IPS-15b (cell line): ENCODE results near the gene WDR81.
"Not testable (repeated sequence)": the region's sequence is repeated elsewhere in the genome, so short reads cannot be mapped to it uniquely, and the experiment has no call there.

Experiments
- H3K27me3 ChIP-seq: one replicate; pipeline ENCODE4 v1.6.1; 2013; ENCODE audit warnings: low read length; ENCODE audit not compliant: control insufficient read depth, insufficient read depth
- H3K36me3 ChIP-seq: one replicate; pipeline ENCODE4 v1.6.1; 2013; ENCODE audit warnings: low read length; ENCODE audit not compliant: control insufficient read depth, insufficient read depth
- H3K4me1 ChIP-seq: one replicate; pipeline ENCODE4 v1.6.1; 2013; ENCODE audit warnings: mild to moderate bottlenecking, low read length; ENCODE audit not compliant: control insufficient read depth, insufficient read depth
- H3K4me3 ChIP-seq: one replicate; pipeline ENCODE4 v1.5.1; 2013; ENCODE audit warnings: low read depth, low read length
- H3K9ac ChIP-seq: one replicate; pipeline ENCODE4 v1.6.1; 2013; ENCODE audit warnings: low read depth, mild to moderate bottlenecking, low read length
- H3K9me3 ChIP-seq: one replicate; pipeline ENCODE4 v1.6.1; 2013; ENCODE audit warnings: mild to moderate bottlenecking, low read length; ENCODE audit not compliant: control insufficient read depth, insufficient read depth

Gene WDR81

GRCh38 chr17:1714427-1714979 is 10.0 kb upstream of the WDR81 start:
- no peaks in the 10 kb centered on the region for H3K27me3 ChIP-seq
- H3K36me3 ChIP-seq, result peaks cover 16% of the 10 kb centered on the region
- H3K4me1 ChIP-seq, result peaks cover 8% of the 10 kb centered on the region
- H3K9me3 ChIP-seq, result no peaks in the 10 kb centered on the region
- H3K9ac ChIP-seq, result peak overlapping the region; percentile 54
- H3K4me3 ChIP-seq, result peak overlapping the region; percentile 84

- H3K4me3 ChIP-seq, result peak overlapping the region; percentile 84
- peaks cover 16% of the 10 kb centered on the region for H3K36me3 ChIP-seq
- no peaks in the 10 kb centered on the region for H3K9me3 ChIP-seq
- H3K4me1 ChIP-seq, result peaks cover 8% of the 10 kb centered on the region
- no peaks in the 10 kb centered on the region for H3K27me3 ChIP-seq
- no peak overlapping the region for H3K9ac ChIP-seq
Observed at GRCh38 chr17:1714980-1715802, 9.3 kb upstream of the WDR81 start.

- Histone ChIP-seq H3K4me3 (peak overlapping the region; percentile 84), H3K9ac (no peak overlapping the region), H3K9me3 (no peaks in the 10 kb centered on the region), H3K27me3 (no peaks in the 10 kb centered on the region), H3K36me3 (peaks cover 16% of the 10 kb centered on the region), H3K4me1 (peaks cover 8% of the 10 kb centered on the region)
Observed at GRCh38 chr17:1715803-1716075, 8.8 kb upstream of the WDR81 start.

GRCh38 chr17:1716076-1716911 is 8.2 kb upstream of the WDR81 start:
- Histone ChIP-seq H3K36me3 (peaks cover 16% of the 10 kb centered on the region), H3K4me1 (peaks cover 8% of the 10 kb centered on the region), H3K27me3 (no peaks in the 10 kb centered on the region), H3K9me3 (no peaks in the 10 kb centered on the region), H3K4me3 (peak overlapping the region; percentile 89), H3K9ac (peak overlapping the region; percentile 97)

- Histone ChIP-seq H3K4me3 (peak overlapping the region; percentile 89), H3K9me3 (no peaks in the 10 kb centered on the region), H3K27me3 (no peaks in the 10 kb centered on the region), H3K9ac (peak overlapping the region; percentile 97), H3K4me1 (peaks cover 8% of the 10 kb centered on the region), H3K36me3 (peaks cover 14% of the 10 kb centered on the region)
Observed at GRCh38 chr17:1716912-1717695, 7.4 kb upstream of the WDR81 start.

- Histone ChIP-seq H3K36me3 (no peaks in the 10 kb centered on the region), H3K4me1 (peaks cover 4% of the 10 kb centered on the region), H3K4me3 (no peak overlapping the region), H3K27me3 (no peaks in the 10 kb centered on the region), H3K9me3 (no peaks in the 10 kb centered on the region), H3K9ac (no peak overlapping the region)
Observed at GRCh38 chr17:1718362-1719165, 5.9 kb upstream of the WDR81 start.

GRCh38 chr17:1720856-1721386 is 3.6 kb upstream of the WDR81 start:
- Histone ChIP-seq H3K4me1 (peaks cover 2% of the 10 kb centered on the region), H3K9ac (no peak overlapping the region), H3K36me3 (no peaks in the 10 kb centered on the region)

GRCh38 chr17:1722022-1722421 is 2.5 kb upstream of the WDR81 start:
- not testable (repeated sequence) for H3K36me3 ChIP-seq, H3K27me3 ChIP-seq, H3K4me3 ChIP-seq, H3K9me3 ChIP-seq, H3K9ac ChIP-seq, H3K4me1 ChIP-seq

More at GRCh38 chr17:1720856-1721386, 3.6 kb upstream of the WDR81 start:
- Histone ChIP-seq H3K4me3 (no peak overlapping the region), H3K27me3 (no peaks in the 10 kb centered on the region), H3K9me3 (no peaks in the 10 kb centered on the region)

GRCh38 chr17:1724869-1725641 is 551 bp downstream of the WDR81 start:
- H3K9ac ChIP-seq, result peak overlapping the region; percentile 54
- H3K4me1 ChIP-seq, result no peaks in the 10 kb centered on the region
- no peaks in the 10 kb centered on the region for H3K9me3 ChIP-seq
- H3K4me3 ChIP-seq, result peak overlapping the region; percentile 55
- H3K36me3 ChIP-seq, result peaks cover 5% of the 10 kb centered on the region
- no peaks in the 10 kb centered on the region for H3K27me3 ChIP-seq
